ENCODE data around the gene GSDME. TPM values are rescaled to one million over a fixed set of nuclear protein-coding genes. Genes with fewer than 3 reads are reported as not detected.

GSDME gene
- polyA plus RNA-seq, 2 of the 4 experiments (the other 2 are of a cell fraction): 51.0 to 55.9 TPM

GRCh38 chr7:24706211-24707170 lies 50.8 kb downstream of the GSDME start:
- 90% methylated on average over 30 of the region's 30 CpGs for WGBS (ENCODE audit: missing lambda C conversion rate)
- H3K27ac ChIP-seq: no peak overlapping the region
- ChIA-PET POLR2A (no interaction called here), CTCF (interaction anchor here (0.6 to 1.1 kb wide), 3 partner anchors 35 to 106 kb away, joined by 3 read pairs; no protein-coding TSS in a partner anchor)
- no peak overlapping the region for H3K4me2 ChIP-seq
- ATAC-seq (no peak; a peak in 1 of 6 replicates), FAIRE-seq (no peak), DNase-seq (ENCODE audit: low read depth in 1 of 2, low spot score in 1 of 2) (no peak)
- TF ChIP-seq CHD4 (IDR thresholded peaks at IDR 0.05; ENCODE audit: borderline replicate concordance) (no peak), BHLHE40 (IDR thresholded peaks at IDR 0.05; ENCODE audit: low read depth, low read length) (no peak), TP53 (CRISPR knock-in tag; IDR thresholded peaks at IDR 0.05) (no peak), MAX (IDR thresholded peaks at IDR 0.05) (no peak), NR3C1 (IDR thresholded peaks at IDR 0.05) (no peak), FOSL2 (IDR thresholded peaks at IDR 0.05) (no peak), FOSL2 (CRISPR knock-in tag; IDR thresholded peaks at IDR 0.05) (no peak), HOXB13 (CRISPR knock-in tag; IDR thresholded peaks at IDR 0.05; ENCODE audit: low read depth) (no peak), EHMT2 (IDR thresholded peaks at IDR 0.05; ENCODE audit: low read depth) (no peak), GATA3 (IDR thresholded peaks at IDR 0.05; ENCODE audit: borderline replicate concordance) (no peak), RCOR1 (IDR thresholded peaks at IDR 0.05; ENCODE audit: low read depth, low read length) (no peak), RARB (CRISPR knock-in tag; IDR thresholded peaks at IDR 0.05) (no peak), ZSCAN20 (CRISPR knock-in tag; IDR thresholded peaks at IDR 0.05) (no peak), POLR2A (IDR thresholded peaks at IDR 0.05; ENCODE audit: low read length) (no peak), RNF2 (IDR thresholded peaks at IDR 0.05; ENCODE audit: borderline replicate concordance, low read depth) (no peak), HOXB5 (CRISPR knock-in tag; IDR thresholded peaks at IDR 0.05) (no peak), CTCF (IDR thresholded peaks at IDR 0.05) (no peak)
- no peak overlapping the region for H3K4me3 ChIP-seq
- no peaks in the 10 kb centered on the region for H3K9me3 ChIP-seq
- H3K4me1 ChIP-seq: peaks cover 9% of the 10 kb centered on the region; the same call in 2 of the 3 replicates

GRCh38 chr7:24705461-24705954 lies 51.8 kb downstream of the GSDME start:
- no peak overlapping the region for H3K4me3 ChIP-seq
- no peaks in the 10 kb centered on the region for H3K9me3 ChIP-seq
- H3K27ac ChIP-seq: no peak overlapping the region
- DNase-seq (ENCODE audit: low read depth in 1 of 2, low spot score in 1 of 2) (no peak), ATAC-seq (no peak), FAIRE-seq (no peak)
- TF ChIP-seq JUN (IDR thresholded peaks at IDR 0.05) (no peak), HES2 (IDR thresholded peaks at IDR 0.05) (no peak), HOXA7 (CRISPR knock-in tag; IDR thresholded peaks at IDR 0.05) (no peak), REST (IDR thresholded peaks at IDR 0.05) (no peak), POLR2A (IDR thresholded peaks at IDR 0.05; ENCODE audit: low read length) (no peak), GATA3 (IDR thresholded peaks at IDR 0.05; ENCODE audit: borderline replicate concordance) (no peak), ATOH8 (CRISPR knock-in tag; IDR thresholded peaks at IDR 0.05; ENCODE audit: low read depth) (no peak), CBX8 (IDR thresholded peaks at IDR 0.05) (no peak), JUNB (IDR thresholded peaks at IDR 0.05) (no peak), HEYL (CRISPR knock-in tag; IDR thresholded peaks at IDR 0.05) (no peak), MYC (IDR thresholded peaks at IDR 0.05; ENCODE audit: borderline replicate concordance, low read length) (no peak), ZNF302 (CRISPR knock-in tag; IDR thresholded peaks at IDR 0.05) (no peak), ZSCAN20 (CRISPR knock-in tag; IDR thresholded peaks at IDR 0.05) (no peak), BCL3 (IDR thresholded peaks at IDR 0.05) (no peak)
- CTCF ChIA-PET: interaction anchor here (0.6 to 4.2 kb wide), 3 partner anchors 10 to 107 kb away, joined by 3 to 14 read pairs (median 3); no protein-coding TSS in a partner anchor
- peaks cover 12% of the 10 kb centered on the region; the same call in 2 of the 3 replicates for H3K4me1 ChIP-seq
- H3K4me2 ChIP-seq: no peak overlapping the region
- POLR2A ChIA-PET: no interaction called here
- 91% methylated on average over 5 of the region's 5 CpGs for WGBS (ENCODE audit: missing lambda C conversion rate)
